HL-60 (cell line): Measurements from ENCODE around the gene RILPL1.

ENCODE experiments used
- CTCF ChIP-seq: IDR thresholded peaks from one replicate; pipeline ENCODE4 v1.5.1; 2011; ENCODE audit warnings: low read length, control low read depth, inconsistent platforms; ENCODE audit not compliant: insufficient read depth
- GABPA ChIP-seq: IDR thresholded peaks from 2 replicates; pipeline ENCODE4 v1.6.1; 2012; ENCODE audit warnings: low read depth
- POLR2AphosphoS5 ChIP-seq: IDR thresholded peaks from 2 replicates; pipeline ENCODE4 v1.6.1; 2012; ENCODE audit warnings: low read depth
- SPI1 ChIP-seq: IDR thresholded peaks from 2 replicates; pipeline ENCODE4 v1.6.1; 2012; ENCODE audit warnings: low read depth, mild to moderate bottlenecking, borderline replicate concordance
- TF ChIP-seq, protein P1 (sequence below): IDR thresholded peaks from 2 replicates; pipeline ENCODE4 v1.6.1; 2012; ENCODE audit warnings: low read depth; ENCODE audit not compliant: insufficient replicate concordance

DNA sequence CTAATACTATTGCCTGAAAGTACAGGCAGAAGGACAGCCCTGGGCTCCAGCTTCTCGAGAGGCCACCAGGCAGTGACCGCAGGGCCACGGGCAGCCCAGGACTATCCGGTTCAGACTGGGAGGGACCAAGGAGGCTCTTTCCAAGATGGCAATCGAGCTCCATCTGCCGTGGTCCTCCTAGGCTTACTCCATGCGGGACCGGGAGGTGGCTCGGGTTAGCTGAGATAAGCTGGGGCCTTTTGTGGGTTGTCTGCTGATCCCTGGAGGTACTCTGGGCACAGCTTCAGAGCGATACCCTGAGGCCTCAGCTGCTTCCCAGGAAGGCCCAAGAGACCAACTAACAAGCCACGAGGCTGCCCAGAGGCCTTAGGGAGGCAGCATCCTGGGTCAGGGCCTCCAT, 42.5 kb downstream of the RILPL1 start:
- TF ChIP-seq CTCF (no peak), POLR2AphosphoS5 (no peak), SPI1 (no peak), GABPA (no peak)
- TF ChIP-seq, protein P1, sequence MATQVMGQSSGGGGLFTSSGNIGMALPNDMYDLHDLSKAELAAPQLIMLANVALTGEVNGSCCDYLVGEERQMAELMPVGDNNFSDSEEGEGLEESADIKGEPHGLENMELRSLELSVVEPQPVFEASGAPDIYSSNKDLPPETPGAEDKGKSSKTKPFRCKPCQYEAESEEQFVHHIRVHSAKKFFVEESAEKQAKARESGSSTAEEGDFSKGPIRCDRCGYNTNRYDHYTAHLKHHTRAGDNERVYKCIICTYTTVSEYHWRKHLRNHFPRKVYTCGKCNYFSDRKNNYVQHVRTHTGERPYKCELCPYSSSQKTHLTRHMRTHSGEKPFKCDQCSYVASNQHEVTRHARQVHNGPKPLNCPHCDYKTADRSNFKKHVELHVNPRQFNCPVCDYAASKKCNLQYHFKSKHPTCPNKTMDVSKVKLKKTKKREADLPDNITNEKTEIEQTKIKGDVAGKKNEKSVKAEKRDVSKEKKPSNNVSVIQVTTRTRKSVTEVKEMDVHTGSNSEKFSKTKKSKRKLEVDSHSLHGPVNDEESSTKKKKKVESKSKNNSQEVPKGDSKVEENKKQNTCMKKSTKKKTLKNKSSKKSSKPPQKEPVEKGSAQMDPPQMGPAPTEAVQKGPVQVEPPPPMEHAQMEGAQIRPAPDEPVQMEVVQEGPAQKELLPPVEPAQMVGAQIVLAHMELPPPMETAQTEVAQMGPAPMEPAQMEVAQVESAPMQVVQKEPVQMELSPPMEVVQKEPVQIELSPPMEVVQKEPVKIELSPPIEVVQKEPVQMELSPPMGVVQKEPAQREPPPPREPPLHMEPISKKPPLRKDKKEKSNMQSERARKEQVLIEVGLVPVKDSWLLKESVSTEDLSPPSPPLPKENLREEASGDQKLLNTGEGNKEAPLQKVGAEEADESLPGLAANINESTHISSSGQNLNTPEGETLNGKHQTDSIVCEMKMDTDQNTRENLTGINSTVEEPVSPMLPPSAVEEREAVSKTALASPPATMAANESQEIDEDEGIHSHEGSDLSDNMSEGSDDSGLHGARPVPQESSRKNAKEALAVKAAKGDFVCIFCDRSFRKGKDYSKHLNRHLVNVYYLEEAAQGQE, result no peak
